ENCODE measurements around the gene MSANTD7. TPM values are rescaled to one million over a fixed set of nuclear protein-coding genes. Genes with fewer than 3 reads are reported as not detected.
A peak's percentile ranks its signal among the peaks of the same experiment; 100 is the strongest.

MSANTD7 gene
- total and polyA plus RNA-seq, 2 donors (not counting 1 experiment from before 2014, with no cell fraction given): 7.2 to 14.4 TPM

GRCh38 chr10:14820010-14820774 lies 17.9 kb upstream of the MSANTD7 start:
- no peaks in the 10 kb centered on the region for H3K27me3 ChIP-seq (ENCODE audit: control insufficient read depth, insufficient read depth, low read length)
- H3K36me3 ChIP-seq (ENCODE audit: control insufficient read depth, insufficient read depth, low read length): no peaks in the 10 kb centered on the region
- TF ChIP-seq, protein P1, sequence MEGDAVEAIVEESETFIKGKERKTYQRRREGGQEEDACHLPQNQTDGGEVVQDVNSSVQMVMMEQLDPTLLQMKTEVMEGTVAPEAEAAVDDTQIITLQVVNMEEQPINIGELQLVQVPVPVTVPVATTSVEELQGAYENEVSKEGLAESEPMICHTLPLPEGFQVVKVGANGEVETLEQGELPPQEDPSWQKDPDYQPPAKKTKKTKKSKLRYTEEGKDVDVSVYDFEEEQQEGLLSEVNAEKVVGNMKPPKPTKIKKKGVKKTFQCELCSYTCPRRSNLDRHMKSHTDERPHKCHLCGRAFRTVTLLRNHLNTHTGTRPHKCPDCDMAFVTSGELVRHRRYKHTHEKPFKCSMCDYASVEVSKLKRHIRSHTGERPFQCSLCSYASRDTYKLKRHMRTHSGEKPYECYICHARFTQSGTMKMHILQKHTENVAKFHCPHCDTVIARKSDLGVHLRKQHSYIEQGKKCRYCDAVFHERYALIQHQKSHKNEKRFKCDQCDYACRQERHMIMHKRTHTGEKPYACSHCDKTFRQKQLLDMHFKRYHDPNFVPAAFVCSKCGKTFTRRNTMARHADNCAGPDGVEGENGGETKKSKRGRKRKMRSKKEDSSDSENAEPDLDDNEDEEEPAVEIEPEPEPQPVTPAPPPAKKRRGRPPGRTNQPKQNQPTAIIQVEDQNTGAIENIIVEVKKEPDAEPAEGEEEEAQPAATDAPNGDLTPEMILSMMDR (conservative IDR thresholded peaks at IDR 0.05 in 1 of 2, IDR thresholded peaks at IDR 0.05 in 1 of 2; ENCODE audit: low read depth in 1 of 2, low read length in 2 of 2): peak in 1 of 2 donors; percentile 9
- TF ChIP-seq EZH2 (IDR thresholded peaks at IDR 0.05; ENCODE audit: low read length, missing control alignments): no peak
- H3K9me3 ChIP-seq (ENCODE audit: control insufficient read depth, insufficient read depth, low read depth, low read length): no peaks in the 10 kb centered on the region
- H3K4me1 ChIP-seq (ENCODE audit: control insufficient read depth, extremely low read depth, insufficient read depth, low read length): peaks cover 2% of the 10 kb centered on the region
- no peaks in the 10 kb centered on the region for H4K20me1 ChIP-seq (ENCODE audit: control insufficient read depth, extremely low read depth, insufficient read depth, low read length)
- H3K4me2 ChIP-seq (ENCODE audit: extremely low read depth, insufficient read depth, low read length): peak overlapping the region; percentile 21
- H3K27ac ChIP-seq (ENCODE audit: insufficient read depth, low read length): peak overlapping the region; percentile 73
- H3K79me2 ChIP-seq (ENCODE audit: control insufficient read depth, insufficient read depth, low read length): no peaks in the 10 kb centered on the region
- DNase-seq (ENCODE audit: low read depth in 2 of 2): peak; percentile 91 to 93
- H3K9ac ChIP-seq (ENCODE audit: insufficient read depth, low read length): no peak overlapping the region
- no peak overlapping the region for H3K4me3 ChIP-seq (replicated peaks in 1 of 4; ENCODE audit: control extremely low read depth in 1 of 4, insufficient read depth in 1 of 4, low read depth in 3 of 4, low read length in 4 of 4)
- H2AFZ ChIP-seq (ENCODE audit: low read length): no peak overlapping the region

DNA sequence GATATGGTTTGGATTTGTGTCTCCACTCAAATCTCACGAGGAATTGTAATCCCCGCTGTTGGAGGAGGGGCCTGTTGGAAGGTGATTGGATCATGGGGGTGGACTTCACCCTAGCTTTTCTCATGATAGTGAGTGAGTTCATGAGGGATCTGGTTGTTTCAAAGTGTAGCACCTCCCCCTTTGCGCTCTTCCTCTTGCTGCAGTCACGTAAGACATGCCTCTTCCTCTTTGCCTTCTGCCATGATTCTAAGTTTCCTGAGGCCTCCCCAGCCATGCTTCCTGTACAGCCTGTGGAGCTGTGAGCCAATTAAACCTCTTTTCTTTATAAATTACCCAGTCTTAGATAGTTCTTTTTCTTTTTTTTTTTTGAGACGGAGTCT lies 17.3 kb upstream of the MSANTD7 start:
- no peaks in the 10 kb centered on the region for H4K20me1 ChIP-seq (ENCODE audit: control insufficient read depth, extremely low read depth, insufficient read depth, low read length)
- no peak overlapping the region for H3K4me2 ChIP-seq (ENCODE audit: extremely low read depth, insufficient read depth, low read length)
- TF ChIP-seq, protein P1 (conservative IDR thresholded peaks at IDR 0.05 in 1 of 2, IDR thresholded peaks at IDR 0.05 in 1 of 2; ENCODE audit: low read depth in 1 of 2, low read length in 2 of 2): no peak
- TF ChIP-seq EZH2 (IDR thresholded peaks at IDR 0.05; ENCODE audit: low read length, missing control alignments): no peak
- H3K27me3 ChIP-seq (ENCODE audit: control insufficient read depth, insufficient read depth, low read length): no peaks in the 10 kb centered on the region
- H3K4me3 ChIP-seq (replicated peaks in 1 of 4; ENCODE audit: control extremely low read depth in 1 of 4, insufficient read depth in 1 of 4, low read depth in 3 of 4, low read length in 4 of 4): no peak overlapping the region
- H3K36me3 ChIP-seq (ENCODE audit: control insufficient read depth, insufficient read depth, low read length): no peaks in the 10 kb centered on the region
- no peaks in the 10 kb centered on the region for H3K79me2 ChIP-seq (ENCODE audit: control insufficient read depth, insufficient read depth, low read length)
- no peak overlapping the region for H3K9ac ChIP-seq (ENCODE audit: insufficient read depth, low read length)
- no peak for DNase-seq (ENCODE audit: low read depth in 2 of 2)
- H3K9me3 ChIP-seq (ENCODE audit: control insufficient read depth, insufficient read depth, low read depth, low read length): no peaks in the 10 kb centered on the region
- peaks cover 2% of the 10 kb centered on the region for H3K4me1 ChIP-seq (ENCODE audit: control insufficient read depth, extremely low read depth, insufficient read depth, low read length)
- H3K27ac ChIP-seq (ENCODE audit: insufficient read depth, low read length): peak overlapping the region; percentile 73
- no peak overlapping the region for H2AFZ ChIP-seq (ENCODE audit: low read length)

DNA sequence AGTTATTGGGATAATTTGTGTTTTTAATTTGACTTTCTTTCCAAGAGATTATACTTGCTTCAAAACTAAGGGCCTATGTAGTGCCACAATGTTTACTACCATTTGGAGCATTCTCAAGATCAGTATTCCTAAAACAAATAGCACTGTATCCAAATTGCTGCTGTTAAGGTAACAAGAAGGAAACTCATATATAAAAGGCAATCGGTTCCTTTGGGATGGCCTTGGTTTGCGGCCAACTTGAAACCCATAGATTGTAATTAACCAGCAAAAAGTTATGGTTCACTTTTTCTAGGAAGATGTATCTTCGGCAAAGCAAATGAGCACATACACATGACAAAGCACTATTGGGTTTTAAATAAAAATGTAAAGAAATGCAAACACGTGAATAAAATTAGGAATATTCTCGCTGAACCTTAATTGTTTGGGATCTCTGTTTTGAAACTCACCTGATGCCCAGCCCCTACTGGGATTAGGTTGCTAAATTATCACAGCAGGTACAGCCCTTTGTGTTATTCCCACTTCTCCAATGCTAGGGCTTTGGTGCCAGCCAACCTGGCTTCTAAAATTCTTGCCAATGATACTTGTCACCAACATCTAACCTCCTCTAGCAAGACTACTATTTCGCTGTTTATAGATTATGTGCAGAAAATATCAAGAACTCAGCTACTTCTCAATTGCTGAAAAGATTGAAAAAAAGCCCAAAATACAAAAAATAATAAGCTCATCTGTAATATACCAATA lies 16.3 kb upstream of the MSANTD7 start:
- Histone ChIP-seq H3K36me3 (ENCODE audit: control insufficient read depth, insufficient read depth, low read length) (no peaks in the 10 kb centered on the region), H3K4me2 (ENCODE audit: extremely low read depth, insufficient read depth, low read length) (no peak overlapping the region), H3K27ac (ENCODE audit: insufficient read depth, low read length) (no peak overlapping the region), H4K20me1 (ENCODE audit: control insufficient read depth, extremely low read depth, insufficient read depth, low read length) (no peaks in the 10 kb centered on the region), H3K9me3 (ENCODE audit: control insufficient read depth, insufficient read depth, low read depth, low read length) (no peaks in the 10 kb centered on the region), H2AFZ (ENCODE audit: low read length) (no peak overlapping the region), H3K27me3 (ENCODE audit: control insufficient read depth, insufficient read depth, low read length) (no peaks in the 10 kb centered on the region), H3K9ac (ENCODE audit: insufficient read depth, low read length) (no peak overlapping the region), H3K4me3 (replicated peaks in 1 of 4; ENCODE audit: control extremely low read depth in 1 of 4, insufficient read depth in 1 of 4, low read depth in 3 of 4, low read length in 4 of 4) (no peak overlapping the region), H3K4me1 (ENCODE audit: control insufficient read depth, extremely low read depth, insufficient read depth, low read length) (peaks cover 2% of the 10 kb centered on the region), H3K79me2 (ENCODE audit: control insufficient read depth, insufficient read depth, low read length) (no peaks in the 10 kb centered on the region)
- no peak for TF ChIP-seq EZH2 (IDR thresholded peaks at IDR 0.05; ENCODE audit: low read length, missing control alignments)
- TF ChIP-seq, protein P1 (conservative IDR thresholded peaks at IDR 0.05 in 1 of 2, IDR thresholded peaks at IDR 0.05 in 1 of 2; ENCODE audit: low read depth in 1 of 2, low read length in 2 of 2): no peak
- no peak for DNase-seq (ENCODE audit: low read depth in 2 of 2)
